ENCODE measurements around the gene FAM181A.

The FAM181A gene

GRCh38 chr14:93926873-93927799, at the start of gene FAM181A:
Gene FAM181A (plus strand): TSS chr14:93927344. CDS start chr14:93928286, 942 bp downstream.
- TF ChIP-seq GATA2 (IDR thresholded peaks at IDR 0.05; ENCODE audit: low read depth, low read length) (no peak), GATA3 (IDR thresholded peaks at IDR 0.05; ENCODE audit: low read depth, low read length) (no peak)

DNA sequence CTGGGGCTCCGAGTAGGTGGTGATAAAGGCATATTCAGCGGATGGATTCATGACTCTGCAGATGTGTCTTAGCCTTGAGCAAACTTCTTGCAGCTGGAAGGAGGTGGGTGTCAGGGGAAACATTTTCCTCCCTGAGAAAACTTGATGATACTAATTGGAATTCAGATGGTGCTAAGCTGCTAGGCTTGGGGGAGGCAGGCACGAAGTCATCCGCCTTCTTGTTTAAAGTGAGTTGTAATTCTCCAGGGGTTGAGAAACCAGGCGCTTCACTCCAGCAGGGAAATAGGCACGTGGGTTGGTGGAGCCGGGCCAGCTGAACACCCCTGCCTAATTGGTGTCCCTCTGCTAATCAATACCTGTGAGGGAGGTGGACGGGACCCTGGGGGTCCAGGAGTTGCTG, 48.9 kb upstream of the FAM181A start:
- no peak for TF ChIP-seq GATA3 (IDR thresholded peaks at IDR 0.05; ENCODE audit: low read depth, low read length)
- TF ChIP-seq GATA2 (IDR thresholded peaks at IDR 0.05; ENCODE audit: low read depth, low read length), result no peak

- no peak for TF ChIP-seq GATA3 (IDR thresholded peaks at IDR 0.05; ENCODE audit: low read depth, low read length)
- no peak for TF ChIP-seq GATA2 (IDR thresholded peaks at IDR 0.05; ENCODE audit: low read depth, low read length)
These were observed 48.3 kb upstream of the FAM181A start for GRCh38 chr14:93878871-93879270.

DNA sequence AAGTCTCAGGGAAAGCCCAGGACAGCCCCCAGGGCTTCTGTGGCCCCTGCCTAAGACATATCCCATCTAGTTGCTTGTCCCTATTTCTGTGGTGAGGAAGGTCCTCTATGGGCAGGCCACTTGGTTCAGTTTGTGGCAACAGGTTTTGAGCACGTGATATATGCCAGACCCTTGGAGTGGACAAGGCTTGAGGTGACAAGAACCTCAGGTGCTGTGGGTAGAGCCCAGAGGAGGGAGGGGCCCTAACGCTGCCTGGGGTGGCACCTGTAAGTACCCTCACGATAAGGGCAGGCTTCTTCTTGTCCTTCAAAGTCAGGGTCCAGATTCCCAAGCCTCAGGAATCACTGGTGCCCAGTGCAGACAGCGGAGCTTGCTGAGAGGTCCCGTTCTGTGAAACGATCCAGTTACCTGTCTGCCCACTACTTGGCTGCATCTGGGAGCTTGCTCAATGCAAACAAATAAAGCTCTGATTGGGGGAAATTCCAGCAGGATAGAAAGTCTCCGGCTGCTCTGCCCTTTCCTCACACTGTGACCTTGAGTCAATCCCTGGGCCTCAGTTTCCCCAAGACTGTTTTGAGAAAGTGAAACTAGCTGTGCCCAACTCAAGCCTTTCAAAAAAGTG, 47.7 kb upstream of the FAM181A start:
- no peak for TF ChIP-seq GATA2 (IDR thresholded peaks at IDR 0.05; ENCODE audit: low read depth, low read length)

GRCh38 chr14:93880021-93880820, 46.9 kb upstream of the FAM181A start:
- no peak for TF ChIP-seq GATA2 (IDR thresholded peaks at IDR 0.05; ENCODE audit: low read depth, low read length)
- no peak for TF ChIP-seq GATA3 (IDR thresholded peaks at IDR 0.05; ENCODE audit: low read depth, low read length)

DNA sequence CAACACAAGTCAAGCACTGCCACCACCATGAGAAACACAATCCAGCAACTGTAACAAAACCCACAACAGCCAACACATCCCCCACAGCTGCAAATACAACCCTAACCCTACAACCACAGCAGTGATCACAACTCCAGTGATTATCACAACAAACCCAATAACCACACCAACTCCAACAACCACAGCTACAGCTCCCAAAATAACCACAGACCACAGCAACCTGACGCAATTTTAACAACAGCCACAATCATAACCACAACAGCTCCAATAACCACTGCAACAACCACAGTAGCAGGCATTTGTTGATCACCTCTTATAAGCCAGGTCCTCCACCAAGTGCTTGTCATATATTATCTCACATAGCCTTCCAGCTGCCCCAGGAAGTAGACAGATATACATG, 42.2 kb upstream of the FAM181A start:
- TF ChIP-seq GATA3 (IDR thresholded peaks at IDR 0.05; ENCODE audit: low read depth, low read length) (no peak), GATA2 (IDR thresholded peaks at IDR 0.05; ENCODE audit: low read depth, low read length) (no peak)

GRCh38 chr14:93888995-93889394, 38.1 kb upstream of the FAM181A start:
- TF ChIP-seq GATA2 (IDR thresholded peaks at IDR 0.05; ENCODE audit: low read depth, low read length), result no peak
- TF ChIP-seq GATA3 (IDR thresholded peaks at IDR 0.05; ENCODE audit: low read depth, low read length), result no peak

DNA sequence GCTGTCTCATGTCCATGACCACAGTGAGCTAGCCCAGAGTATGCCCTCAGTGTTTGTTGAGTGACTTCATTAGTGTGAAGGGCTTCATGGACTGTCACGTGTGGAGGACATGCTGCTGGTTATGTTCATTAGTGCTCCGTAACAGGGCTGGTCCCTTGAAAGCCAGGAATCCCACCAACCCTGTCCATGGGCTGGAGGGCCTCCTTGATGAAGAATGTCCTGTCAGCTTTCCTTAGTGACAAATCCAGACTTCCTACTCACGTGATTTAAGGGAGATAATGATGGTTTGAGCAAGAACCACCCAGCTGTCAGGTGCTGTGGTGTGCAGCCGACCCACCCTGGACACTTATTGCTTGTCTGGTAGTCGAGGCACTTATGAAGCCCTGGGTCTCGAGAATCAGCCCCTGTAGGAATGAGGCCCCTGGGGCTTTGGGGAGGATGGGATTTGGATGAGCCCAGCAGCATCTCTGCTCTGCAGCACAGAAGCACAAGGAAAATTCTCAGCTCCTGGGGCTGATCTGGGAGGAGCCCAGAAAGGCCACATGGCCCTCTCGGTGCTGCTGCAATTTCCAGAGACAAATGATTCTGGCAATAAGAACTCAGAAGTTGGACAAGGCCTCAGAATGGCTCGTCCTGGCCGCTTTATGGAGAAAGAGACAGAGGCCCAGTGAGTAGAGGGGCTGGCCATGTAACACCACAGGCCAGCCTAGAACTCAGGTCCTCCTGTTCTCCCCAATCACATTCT, 37.2 kb upstream of the FAM181A start:
- no peak for TF ChIP-seq GATA3 (IDR thresholded peaks at IDR 0.05; ENCODE audit: low read depth, low read length)

DNA sequence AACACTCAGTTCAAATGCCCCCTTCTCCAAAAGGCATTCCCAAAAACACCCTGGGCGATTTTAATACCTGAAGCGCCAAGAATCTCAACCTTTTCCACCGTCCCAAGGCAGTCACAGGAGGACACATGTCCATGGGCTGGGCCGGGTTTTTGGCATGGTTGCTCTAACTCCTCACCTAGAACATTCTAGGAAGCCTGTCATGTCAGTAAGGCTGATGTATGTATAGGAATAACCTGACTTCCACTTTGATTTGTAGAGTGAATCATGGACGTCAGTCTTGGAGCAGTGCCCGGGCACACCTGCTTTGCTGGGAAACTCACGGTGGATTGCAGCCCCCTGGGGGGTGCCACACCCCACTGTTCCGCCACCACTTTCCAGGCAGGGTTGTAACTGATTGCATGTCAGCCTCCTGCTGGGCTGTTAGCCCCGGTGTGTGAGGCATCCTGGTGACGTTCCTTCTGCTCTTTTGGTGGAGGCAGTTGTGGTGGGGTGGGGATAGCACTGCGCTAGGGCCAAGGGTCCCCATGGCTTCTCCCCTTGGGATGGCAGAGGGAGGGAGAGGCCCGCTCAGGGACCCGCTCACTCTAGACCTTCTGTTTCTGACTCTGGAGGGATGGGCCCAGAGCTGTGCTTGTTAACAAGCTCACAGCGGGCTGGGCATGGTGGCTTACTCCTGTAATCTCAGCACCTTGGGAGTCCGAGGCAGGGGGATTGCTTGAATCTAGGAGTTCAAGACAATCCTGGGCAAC, 35.2 kb upstream of the FAM181A start:
- no peak for TF ChIP-seq GATA3 (IDR thresholded peaks at IDR 0.05; ENCODE audit: low read depth, low read length)
- no peak for TF ChIP-seq GATA2 (IDR thresholded peaks at IDR 0.05; ENCODE audit: low read depth, low read length)

- TF ChIP-seq GATA3 (IDR thresholded peaks at IDR 0.05; ENCODE audit: low read depth, low read length) (no peak), GATA2 (IDR thresholded peaks at IDR 0.05; ENCODE audit: low read depth, low read length) (no peak)
These were observed 34.7 kb upstream of the FAM181A start for GRCh38 chr14:93892505-93892839.

DNA sequence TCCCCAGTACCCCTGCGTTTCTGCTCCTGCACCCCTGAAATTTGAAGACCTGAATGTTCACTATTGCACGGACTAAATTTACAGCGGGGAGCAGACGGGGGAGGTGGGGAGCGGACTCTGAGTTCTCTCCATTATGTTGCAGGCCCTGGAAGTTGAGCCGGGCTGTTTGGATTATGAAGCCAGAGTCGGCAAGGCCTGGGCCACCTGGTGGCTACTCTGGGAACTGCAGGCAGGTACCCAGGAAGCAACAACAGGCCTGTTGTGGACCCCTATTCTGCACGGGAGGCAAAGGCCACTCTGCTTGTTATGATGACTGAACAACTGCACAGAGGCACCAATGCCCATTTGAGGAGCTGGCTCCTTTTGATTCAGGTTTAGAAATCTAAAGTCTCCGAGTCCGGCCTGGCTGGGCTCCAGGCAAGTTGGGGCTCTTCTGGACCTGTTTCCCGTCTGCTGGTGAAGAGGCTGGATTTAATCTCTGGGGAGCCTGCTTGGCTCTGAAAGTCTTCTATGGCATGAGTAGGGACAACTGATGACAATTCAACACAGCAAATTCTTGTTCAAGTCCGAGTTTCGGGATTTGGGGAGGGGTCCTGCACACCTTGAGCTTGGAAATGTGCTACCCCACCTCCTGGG, 34.1 kb upstream of the FAM181A start:
- TF ChIP-seq GATA2 (IDR thresholded peaks at IDR 0.05; ENCODE audit: low read depth, low read length) (no peak), GATA3 (IDR thresholded peaks at IDR 0.05; ENCODE audit: low read depth, low read length) (no peak)

- TF ChIP-seq GATA3 (IDR thresholded peaks at IDR 0.05; ENCODE audit: low read depth, low read length) (no peak), GATA2 (IDR thresholded peaks at IDR 0.05; ENCODE audit: low read depth, low read length) (no peak)
These were observed 33.4 kb upstream of the FAM181A start for GRCh38 chr14:93893661-93894261.
